Measurements from ENCODE around the gene TIMM29. TPM values are rescaled to one million over a fixed set of nuclear protein-coding genes. Genes with fewer than 3 reads are reported as not detected.

Gene TIMM29
- total RNA-seq, 1 donor from 2014 or later: 17.7 TPM

DNA sequence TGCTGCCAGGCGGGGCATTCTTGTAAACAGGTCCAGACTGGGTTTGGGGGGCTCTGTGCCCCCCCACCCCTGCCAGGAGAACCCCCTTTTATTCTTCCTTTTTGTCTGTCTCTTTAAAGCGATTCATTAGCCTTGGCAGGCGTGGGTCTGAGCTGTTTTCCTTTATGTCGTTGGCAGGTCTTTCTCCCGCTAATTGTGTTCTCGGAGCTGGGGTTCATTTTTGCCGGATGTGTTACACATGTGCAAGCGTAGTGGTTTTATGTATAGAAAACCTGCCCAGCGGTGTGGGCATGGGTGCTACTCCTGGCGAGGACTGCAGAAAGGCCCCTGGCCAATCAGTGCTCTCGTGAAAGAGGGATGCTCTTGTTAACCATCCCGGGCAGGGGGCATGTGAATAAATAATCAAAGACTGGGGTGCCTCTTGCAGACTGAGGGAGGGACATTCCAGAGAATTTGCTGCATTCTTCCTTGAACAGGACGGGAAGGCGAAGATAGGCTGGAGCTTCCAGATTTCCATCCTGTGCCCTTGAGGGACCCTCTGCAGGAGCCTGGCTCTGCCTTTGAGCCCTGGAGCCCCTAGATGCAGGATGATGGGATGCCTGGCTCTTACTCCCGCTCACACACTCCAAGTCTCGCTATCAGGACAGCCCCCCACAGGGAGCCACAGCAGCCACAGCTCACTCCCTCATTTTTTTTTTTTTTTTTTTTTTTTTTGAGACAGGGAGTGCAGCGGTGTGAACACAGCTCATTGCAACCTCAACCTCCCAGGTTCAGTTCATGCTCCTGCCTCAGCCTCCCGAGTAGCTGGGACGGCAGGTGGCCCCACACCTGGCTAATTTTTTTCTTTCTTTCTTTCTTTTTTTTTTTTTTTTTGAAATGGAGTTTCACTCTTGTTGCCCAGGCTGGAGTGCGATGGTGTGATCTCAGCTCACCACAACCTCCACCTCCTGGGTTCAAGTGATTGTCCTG, 43.1 kb upstream of the TIMM29 start:
- TF ChIP-seq, protein P1, sequence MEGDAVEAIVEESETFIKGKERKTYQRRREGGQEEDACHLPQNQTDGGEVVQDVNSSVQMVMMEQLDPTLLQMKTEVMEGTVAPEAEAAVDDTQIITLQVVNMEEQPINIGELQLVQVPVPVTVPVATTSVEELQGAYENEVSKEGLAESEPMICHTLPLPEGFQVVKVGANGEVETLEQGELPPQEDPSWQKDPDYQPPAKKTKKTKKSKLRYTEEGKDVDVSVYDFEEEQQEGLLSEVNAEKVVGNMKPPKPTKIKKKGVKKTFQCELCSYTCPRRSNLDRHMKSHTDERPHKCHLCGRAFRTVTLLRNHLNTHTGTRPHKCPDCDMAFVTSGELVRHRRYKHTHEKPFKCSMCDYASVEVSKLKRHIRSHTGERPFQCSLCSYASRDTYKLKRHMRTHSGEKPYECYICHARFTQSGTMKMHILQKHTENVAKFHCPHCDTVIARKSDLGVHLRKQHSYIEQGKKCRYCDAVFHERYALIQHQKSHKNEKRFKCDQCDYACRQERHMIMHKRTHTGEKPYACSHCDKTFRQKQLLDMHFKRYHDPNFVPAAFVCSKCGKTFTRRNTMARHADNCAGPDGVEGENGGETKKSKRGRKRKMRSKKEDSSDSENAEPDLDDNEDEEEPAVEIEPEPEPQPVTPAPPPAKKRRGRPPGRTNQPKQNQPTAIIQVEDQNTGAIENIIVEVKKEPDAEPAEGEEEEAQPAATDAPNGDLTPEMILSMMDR (IDR thresholded peaks at IDR 0.05): no peak
- Histone ChIP-seq H3K4me3 (no peak overlapping the region), H3K36me3 (no peaks in the 10 kb centered on the region), H3K27ac (no peak overlapping the region), H3K27me3 (no peaks in the 10 kb centered on the region), H3K4me1 (no peaks in the 10 kb centered on the region), H3K9me3 (no peaks in the 10 kb centered on the region)
- ATAC-seq (no peak), DNase-seq (no peak)
- intact Hi-C loops (cut with DNase I): no loop called here

DNA sequence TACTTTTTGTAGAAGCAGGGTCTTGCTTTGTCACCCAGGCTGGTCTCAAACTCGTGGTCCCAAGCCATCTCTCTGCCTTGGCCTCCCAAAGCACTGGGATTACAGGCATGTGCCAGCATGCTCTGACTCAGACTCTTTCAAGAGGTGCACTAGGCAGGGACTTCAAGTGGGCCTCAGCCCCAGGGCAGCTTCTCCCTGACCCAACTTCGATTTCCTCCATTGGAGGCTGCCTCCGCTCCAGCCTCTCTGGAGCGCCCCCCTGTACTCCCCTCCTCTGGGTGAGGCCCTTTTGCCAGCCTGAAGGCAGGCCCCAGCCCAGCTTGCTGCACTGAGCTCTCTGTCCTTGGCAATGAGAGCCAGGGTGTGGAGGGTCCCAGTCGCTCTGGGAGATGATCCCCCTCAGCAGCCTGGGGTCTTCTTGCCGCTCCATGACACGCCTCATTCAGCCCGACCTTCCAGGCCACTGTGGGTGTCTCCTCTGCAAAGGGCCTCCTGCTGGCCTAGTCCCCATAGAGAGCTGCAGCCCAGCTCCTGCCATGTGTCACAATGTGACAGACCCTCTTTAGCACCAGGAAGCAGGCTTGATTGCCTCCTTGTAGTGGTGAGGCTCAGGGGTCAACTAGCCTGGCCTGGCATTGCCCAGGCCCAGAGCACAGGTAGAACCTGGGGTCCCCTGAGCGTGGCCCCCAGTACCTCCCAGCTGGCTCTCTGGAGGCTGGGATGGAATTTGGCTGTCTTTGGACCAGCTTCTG, 40.8 kb upstream of the TIMM29 start:
- ATAC-seq (peak; percentile 41), DNase-seq (no peak)
- no peak overlapping the region for H3K4me3 ChIP-seq
- intact Hi-C loops (cut with DNase I): no loop called here
- no peaks in the 10 kb centered on the region for H3K36me3 ChIP-seq
- H3K9me3 ChIP-seq: no peaks in the 10 kb centered on the region
- no peaks in the 10 kb centered on the region for H3K27me3 ChIP-seq
- no peaks in the 10 kb centered on the region for H3K4me1 ChIP-seq
- H3K27ac ChIP-seq: no peak overlapping the region
- TF ChIP-seq, protein P1 (IDR thresholded peaks at IDR 0.05): no peak

DNA sequence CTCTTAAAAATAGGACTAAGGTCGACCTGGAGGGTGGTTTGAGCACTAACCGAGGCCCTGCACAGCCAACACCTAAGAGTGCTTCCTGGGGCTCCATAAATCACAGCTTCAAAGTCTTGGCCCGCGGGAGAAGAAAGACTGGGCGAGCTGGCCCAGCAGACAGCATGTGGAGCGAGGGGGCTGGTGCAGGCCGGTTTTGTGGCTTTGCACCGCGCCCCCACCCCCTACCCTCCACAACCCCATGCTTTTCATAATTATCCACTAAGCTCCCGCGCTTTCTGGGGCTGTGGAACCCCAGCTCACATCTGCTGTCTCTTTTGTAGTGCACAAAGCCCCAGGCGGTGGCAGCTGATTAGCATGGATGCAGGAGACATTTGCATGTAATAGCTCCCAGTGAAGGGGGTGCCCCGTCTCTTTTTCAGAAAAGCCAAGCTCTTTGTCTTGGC, 40.2 kb upstream of the TIMM29 start:
- DNase-seq: no peak
- Histone ChIP-seq H3K36me3 (no peaks in the 10 kb centered on the region), H3K4me3 (no peak overlapping the region), H3K4me1 (no peaks in the 10 kb centered on the region), H3K9me3 (no peaks in the 10 kb centered on the region), H3K27ac (no peak overlapping the region), H3K27me3 (no peaks in the 10 kb centered on the region)
- intact Hi-C loops (cut with DNase I): no loop called here
- TF ChIP-seq, protein P1 (IDR thresholded peaks at IDR 0.05): no peak
- ATAC-seq: no peak

DNA sequence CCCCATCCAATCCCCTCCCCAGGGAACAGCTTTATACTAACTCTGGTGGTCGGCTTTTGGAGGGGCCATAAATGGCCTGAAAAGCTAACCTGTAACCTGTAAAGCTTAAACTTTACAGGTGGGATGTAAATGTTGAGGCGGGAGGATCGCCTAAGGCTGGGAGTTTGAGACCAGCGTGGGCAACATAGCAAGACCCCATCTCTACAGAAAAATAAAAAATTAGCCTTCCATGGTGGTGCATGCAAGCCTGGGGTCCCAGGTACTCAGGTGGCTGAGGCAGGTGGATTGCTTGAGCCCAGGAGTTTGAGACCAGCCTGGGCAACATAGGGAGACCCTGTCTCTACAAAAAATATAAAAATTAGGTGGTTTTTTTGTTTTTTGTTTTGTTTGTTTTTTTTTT, 38.7 kb upstream of the TIMM29 start:
- DNase-seq (no peak), ATAC-seq (no peak)
- TF ChIP-seq, protein P1 (IDR thresholded peaks at IDR 0.05): no peak
- Histone ChIP-seq H3K36me3 (no peaks in the 10 kb centered on the region), H3K9me3 (no peaks in the 10 kb centered on the region), H3K4me3 (no peak overlapping the region), H3K27me3 (no peaks in the 10 kb centered on the region), H3K27ac (no peak overlapping the region), H3K4me1 (no peaks in the 10 kb centered on the region)
- intact Hi-C loops (cut with DNase I): no loop called here

DNA sequence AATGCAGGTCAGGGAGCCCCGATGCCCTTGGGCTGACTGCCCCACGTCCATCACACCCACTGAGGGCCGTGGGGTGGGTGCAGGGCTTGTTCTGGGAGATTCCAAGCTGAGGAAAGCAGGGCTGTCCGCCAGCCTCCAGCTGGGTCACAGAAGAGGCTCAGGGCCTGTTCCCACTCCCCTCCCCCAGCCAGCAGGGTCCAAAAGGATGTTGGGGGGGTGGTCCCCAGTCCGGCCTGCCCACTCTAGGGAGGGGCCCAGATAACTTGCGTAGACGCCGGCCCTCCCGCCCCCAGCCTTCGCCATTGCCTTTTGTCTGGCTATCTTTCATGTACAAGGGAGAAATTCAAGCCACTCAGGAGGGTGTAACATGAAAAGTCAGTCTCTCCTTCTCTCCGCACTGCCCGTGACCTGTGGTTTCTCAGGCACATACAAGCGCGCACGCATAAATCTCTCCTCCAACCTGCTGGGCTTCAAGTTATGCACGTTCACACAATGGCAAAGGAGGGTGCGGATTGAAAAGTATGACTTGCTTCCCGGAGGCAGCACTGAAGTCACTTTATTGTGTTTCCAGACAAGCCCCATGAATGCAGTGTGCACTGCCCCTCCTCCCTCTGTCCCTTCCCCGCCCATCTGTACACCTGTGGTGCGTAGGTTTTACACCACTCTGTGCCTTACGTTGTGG, 37.1 kb upstream of the TIMM29 start:
- DNase-seq (no peak), ATAC-seq (peak; percentile 5)
- Histone ChIP-seq H3K36me3 (no peaks in the 10 kb centered on the region), H3K27ac (no peak overlapping the region), H3K4me3 (no peak overlapping the region), H3K9me3 (no peaks in the 10 kb centered on the region), H3K4me1 (peaks cover under 1% of the 10 kb centered on the region), H3K27me3 (no peaks in the 10 kb centered on the region)
- intact Hi-C loops (cut with DNase I): no loop called here
- TF ChIP-seq, protein P1 (IDR thresholded peaks at IDR 0.05): no peak

Measured in upper lobe of right lung (tissue), 1 donor.